ENCODE results near the gene GP2.

DNA sequence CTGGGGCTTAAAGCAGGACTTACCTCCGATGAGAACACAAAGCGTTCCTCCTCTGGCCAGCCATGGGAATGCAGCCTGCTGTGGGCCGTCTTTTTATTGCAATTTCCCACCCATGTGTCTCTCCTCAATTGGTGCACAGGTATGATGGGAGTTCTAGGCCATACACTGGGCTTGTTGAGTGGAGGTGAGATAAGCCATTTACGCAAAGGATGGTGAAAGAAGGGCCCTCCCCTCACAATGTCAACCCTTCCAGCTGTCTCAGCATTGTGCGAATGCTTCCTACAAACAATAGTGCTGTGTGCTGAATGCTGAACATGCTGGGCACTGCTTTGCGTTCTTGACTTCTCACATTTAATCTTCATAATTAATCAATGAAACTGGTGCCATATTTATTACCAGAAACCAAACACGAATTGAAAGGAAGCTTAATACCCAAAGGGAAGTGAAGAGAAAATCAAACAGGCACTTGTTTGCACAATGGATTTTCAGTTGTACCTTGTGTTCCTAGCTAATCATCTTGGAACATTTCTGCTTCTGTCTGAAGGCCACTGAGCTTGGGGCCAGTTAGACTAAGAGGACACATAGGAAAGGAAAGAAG, at the start of gene GP2:
- TF ChIP-seq POLR2AphosphoS5 (IDR thresholded peaks at IDR 0.05; ENCODE audit: low read depth, low read length) (no peak), POLR2A (IDR thresholded peaks at IDR 0.05; ENCODE audit: low read depth, low read length) (no peak)

Data from GM12892 (cell line).